ENCODE data around the gene HSP90B1. TPM values are rescaled to one million over a fixed set of nuclear protein-coding genes. Genes with fewer than 3 reads are reported as not detected.

HSP90B1 gene
- total RNA-seq, result 219 TPM

- ATAC-seq, result peak; percentile 97
Measured at GRCh38 chr12:103930034-103930786, at the start of gene HSP90B1. Gene HSP90B1, plus strand, starts transcription at chr12:103930410. Its CDS starts 106 bp downstream, at chr12:103930516.

- no peak for ATAC-seq
Measured at GRCh38 chr12:103881261-103881660, 48.9 kb upstream of the HSP90B1 start.

GRCh38 chr12:103882861-103883596 is 47.2 kb upstream of the HSP90B1 start:
- ATAC-seq, result no peak

GRCh38 chr12:103883908-103884307 is 46.3 kb upstream of the HSP90B1 start:
- ATAC-seq, result no peak

GRCh38 chr12:103884316-103884715 is 45.9 kb upstream of the HSP90B1 start:
- no peak for ATAC-seq

- ATAC-seq, result no peak
Measured at GRCh38 chr12:103886195-103886797, 43.9 kb upstream of the HSP90B1 start.

- no peak for ATAC-seq
Measured at GRCh38 chr12:103887738-103888137, 42.5 kb upstream of the HSP90B1 start.

GRCh38 chr12:103897316-103897715 is 32.9 kb upstream of the HSP90B1 start:
- no peak for ATAC-seq

- ATAC-seq, result no peak
Measured at GRCh38 chr12:103901518-103902173, 28.6 kb upstream of the HSP90B1 start.

GRCh38 chr12:103903993-103904392 is 26.2 kb upstream of the HSP90B1 start:
- no peak for ATAC-seq

- peak; percentile 73 for ATAC-seq
Measured at GRCh38 chr12:103905730-103906349, 24.4 kb upstream of the HSP90B1 start.

GRCh38 chr12:103908246-103908541 is 22.0 kb upstream of the HSP90B1 start:
- no peak for ATAC-seq

GRCh38 chr12:103908877-103909276 is 21.3 kb upstream of the HSP90B1 start:
- no peak for ATAC-seq

GRCh38 chr12:103909811-103910210 is 20.4 kb upstream of the HSP90B1 start:
- no peak for ATAC-seq

- ATAC-seq, result no peak
Measured at GRCh38 chr12:103912069-103912468, 18.1 kb upstream of the HSP90B1 start.

- ATAC-seq, result no peak
Measured at GRCh38 chr12:103913100-103913499, 17.1 kb upstream of the HSP90B1 start.

- ATAC-seq, result no peak
Measured at GRCh38 chr12:103915306-103915705, 14.9 kb upstream of the HSP90B1 start.

- no peak for ATAC-seq
Measured at GRCh38 chr12:103917873-103918272, 12.3 kb upstream of the HSP90B1 start.

GRCh38 chr12:103924761-103925641 is 5.2 kb upstream of the HSP90B1 start:
- no peak for ATAC-seq

- no peak for ATAC-seq
Measured at GRCh38 chr12:103928682-103929045, 1.5 kb upstream of the HSP90B1 start.

GRCh38 chr12:103929046-103929783 is 995 bp upstream of the HSP90B1 start:
- peak; percentile 70 for ATAC-seq
